Nephron progenitor cell (in vitro differentiated cells): ENCODE measurements around the gene ADAMTSL3.

Source experiments
- DNase-seq: peaks from one replicate; pipeline ENCODE4 v3.0.0; 2021
- H3K27ac Mint-ChIP-seq: 2 replicates; pipeline ENCODE4 v1.8.0; 2021; ENCODE audit warnings: mild to moderate bottlenecking, moderate library complexity, mixed read lengths
- H3K27me3 Mint-ChIP-seq: 2 replicates; pipeline ENCODE4 v1.8.0; 2021; ENCODE audit warnings: mild to moderate bottlenecking, low read depth, mixed read lengths; ENCODE audit not compliant: poor library complexity
- H3K36me3 Mint-ChIP-seq: 2 replicates; pipeline ENCODE4 v1.8.0; 2021; ENCODE audit warnings: low read depth, mixed read lengths
- H3K4me1 Mint-ChIP-seq: 2 replicates; pipeline ENCODE4 v1.8.0; 2021; ENCODE audit warnings: mixed read lengths
- H3K4me3 Mint-ChIP-seq: 2 replicates; pipeline ENCODE4 v1.8.0; 2021; ENCODE audit warnings: mild to moderate bottlenecking, moderate library complexity, mixed read lengths
- H3K9me3 Mint-ChIP-seq: 2 replicates; pipeline ENCODE4 v1.8.0; 2021; ENCODE audit warnings: mild to moderate bottlenecking, moderate library complexity, mixed read lengths
- TF ChIP-seq, protein P1 (sequence below): fragments of 200-600 bp; sonication (generic); IDR thresholded peaks from 2 replicates; pipeline ENCODE4 v1.5.0; 2021; ENCODE audit warnings: antibody characterized with exemption

ADAMTSL3 gene

DNA sequence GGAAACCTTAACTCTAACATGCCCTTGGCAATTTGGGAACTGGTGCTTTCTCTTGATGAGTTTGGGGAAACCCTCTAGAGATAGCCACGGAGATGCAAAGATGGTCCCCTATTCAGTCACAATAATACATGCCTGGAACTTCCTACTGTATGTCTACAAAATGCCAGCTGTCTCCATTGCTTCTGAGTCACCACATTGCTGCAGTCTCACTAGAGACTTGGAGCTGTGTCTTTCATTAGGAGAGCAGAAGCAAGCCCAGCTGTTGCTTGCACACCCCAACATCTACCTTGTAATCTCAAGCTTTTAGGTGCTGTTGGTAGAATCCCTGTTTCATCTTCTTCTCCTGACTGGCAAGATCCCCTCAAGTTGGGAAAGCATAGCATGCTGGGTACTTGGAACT, 261.0 kb downstream of the ADAMTSL3 start:
- peak overlapping the region; percentile 46 for H3K27ac Mint-ChIP-seq
- DNase-seq, result no peak
- TF ChIP-seq, protein P1, sequence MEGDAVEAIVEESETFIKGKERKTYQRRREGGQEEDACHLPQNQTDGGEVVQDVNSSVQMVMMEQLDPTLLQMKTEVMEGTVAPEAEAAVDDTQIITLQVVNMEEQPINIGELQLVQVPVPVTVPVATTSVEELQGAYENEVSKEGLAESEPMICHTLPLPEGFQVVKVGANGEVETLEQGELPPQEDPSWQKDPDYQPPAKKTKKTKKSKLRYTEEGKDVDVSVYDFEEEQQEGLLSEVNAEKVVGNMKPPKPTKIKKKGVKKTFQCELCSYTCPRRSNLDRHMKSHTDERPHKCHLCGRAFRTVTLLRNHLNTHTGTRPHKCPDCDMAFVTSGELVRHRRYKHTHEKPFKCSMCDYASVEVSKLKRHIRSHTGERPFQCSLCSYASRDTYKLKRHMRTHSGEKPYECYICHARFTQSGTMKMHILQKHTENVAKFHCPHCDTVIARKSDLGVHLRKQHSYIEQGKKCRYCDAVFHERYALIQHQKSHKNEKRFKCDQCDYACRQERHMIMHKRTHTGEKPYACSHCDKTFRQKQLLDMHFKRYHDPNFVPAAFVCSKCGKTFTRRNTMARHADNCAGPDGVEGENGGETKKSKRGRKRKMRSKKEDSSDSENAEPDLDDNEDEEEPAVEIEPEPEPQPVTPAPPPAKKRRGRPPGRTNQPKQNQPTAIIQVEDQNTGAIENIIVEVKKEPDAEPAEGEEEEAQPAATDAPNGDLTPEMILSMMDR, result no peak
- H3K4me1 Mint-ChIP-seq, result peaks cover 18% of the 10 kb centered on the region
- H3K4me3 Mint-ChIP-seq, result no peak overlapping the region
- H3K27me3 Mint-ChIP-seq, result peaks cover 3% of the 10 kb centered on the region
- peaks cover 2% of the 10 kb centered on the region for H3K9me3 Mint-ChIP-seq
- peaks cover 2% of the 10 kb centered on the region for H3K36me3 Mint-ChIP-seq

DNA sequence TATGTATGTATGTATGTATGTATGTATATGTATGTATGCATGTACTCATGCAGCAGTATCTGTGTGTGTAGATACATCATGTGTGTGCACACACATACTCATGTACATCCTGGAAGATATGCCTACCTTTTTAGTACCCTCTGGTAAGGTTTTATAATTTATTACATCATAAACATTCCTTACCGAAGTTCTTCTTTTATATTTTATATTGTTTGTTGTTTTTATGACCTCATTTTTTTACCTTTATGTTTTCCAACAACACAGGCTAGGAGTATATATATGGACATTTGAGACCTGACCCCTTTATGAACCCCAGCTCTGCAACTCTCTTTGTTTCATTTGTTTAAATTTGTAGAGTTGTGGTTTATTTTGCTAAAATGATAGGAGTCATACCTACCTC, 263.5 kb downstream of the ADAMTSL3 start:
- Mint-ChIP-seq H3K4me3 (no peak overlapping the region), H3K36me3 (no peaks in the 10 kb centered on the region), H3K9me3 (no peaks in the 10 kb centered on the region), H3K27ac (no peak overlapping the region), H3K27me3 (peaks cover 3% of the 10 kb centered on the region), H3K4me1 (peaks cover 24% of the 10 kb centered on the region)
- TF ChIP-seq, protein P1, result no peak
- no peak for DNase-seq

DNA sequence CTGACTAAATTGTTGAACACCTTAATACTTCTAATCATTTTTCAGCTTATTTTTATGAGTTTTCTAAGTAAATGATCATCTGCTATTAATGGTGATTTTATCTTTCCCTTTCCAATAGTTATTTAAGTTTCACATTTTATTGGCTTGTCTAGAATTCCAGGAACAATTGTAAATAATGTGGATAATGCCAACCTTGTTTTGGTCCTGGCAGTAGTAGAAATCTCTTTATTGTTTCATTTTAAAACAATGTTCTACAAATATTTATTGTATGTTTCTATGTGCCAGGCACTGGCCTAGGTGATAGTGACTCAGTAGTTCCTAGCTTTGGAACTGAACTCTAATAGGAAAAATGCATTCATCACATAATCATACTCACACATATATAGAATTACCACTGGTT, 264.1 kb downstream of the ADAMTSL3 start:
- Mint-ChIP-seq H3K27me3 (peaks cover under 1% of the 10 kb centered on the region), H3K36me3 (no peaks in the 10 kb centered on the region), H3K27ac (no peak overlapping the region), H3K9me3 (no peaks in the 10 kb centered on the region), H3K4me1 (peaks cover 24% of the 10 kb centered on the region), H3K4me3 (no peak overlapping the region)
- DNase-seq, result no peak
- TF ChIP-seq, protein P1, result no peak

DNA sequence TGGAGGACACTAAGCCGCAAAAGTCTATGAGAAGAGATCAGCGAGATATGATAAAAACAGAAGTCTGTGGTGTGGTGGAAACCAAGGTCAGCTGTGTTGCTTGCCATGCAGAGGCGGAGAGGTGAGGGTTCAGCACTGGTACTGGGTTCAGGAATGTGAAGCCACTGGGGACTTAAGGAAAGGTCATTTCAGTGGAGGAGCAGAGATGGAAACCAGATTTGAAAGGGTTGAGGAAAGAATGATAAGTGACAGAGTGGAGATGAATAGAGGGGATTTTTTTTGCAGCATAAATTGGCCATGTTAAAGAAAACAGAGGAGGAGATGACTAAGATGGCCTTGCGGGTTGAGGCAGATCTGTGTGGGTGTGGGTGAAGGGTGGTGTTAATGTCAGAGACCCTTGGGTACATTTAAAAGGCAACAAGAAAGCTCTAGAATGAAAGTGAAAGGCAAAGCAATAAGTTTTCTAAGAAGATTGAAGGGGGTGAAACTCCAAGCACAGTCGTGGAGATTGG, 265.5 kb downstream of the ADAMTSL3 start:
- TF ChIP-seq, protein P1, result no peak
- no peak overlapping the region for H3K4me3 Mint-ChIP-seq
- H3K36me3 Mint-ChIP-seq, result no peaks in the 10 kb centered on the region
- H3K27me3 Mint-ChIP-seq, result no peaks in the 10 kb centered on the region
- peak overlapping the region; percentile 77 for H3K27ac Mint-ChIP-seq
- no peaks in the 10 kb centered on the region for H3K9me3 Mint-ChIP-seq
- peaks cover 24% of the 10 kb centered on the region for H3K4me1 Mint-ChIP-seq
- DNase-seq, result no peak

DNA sequence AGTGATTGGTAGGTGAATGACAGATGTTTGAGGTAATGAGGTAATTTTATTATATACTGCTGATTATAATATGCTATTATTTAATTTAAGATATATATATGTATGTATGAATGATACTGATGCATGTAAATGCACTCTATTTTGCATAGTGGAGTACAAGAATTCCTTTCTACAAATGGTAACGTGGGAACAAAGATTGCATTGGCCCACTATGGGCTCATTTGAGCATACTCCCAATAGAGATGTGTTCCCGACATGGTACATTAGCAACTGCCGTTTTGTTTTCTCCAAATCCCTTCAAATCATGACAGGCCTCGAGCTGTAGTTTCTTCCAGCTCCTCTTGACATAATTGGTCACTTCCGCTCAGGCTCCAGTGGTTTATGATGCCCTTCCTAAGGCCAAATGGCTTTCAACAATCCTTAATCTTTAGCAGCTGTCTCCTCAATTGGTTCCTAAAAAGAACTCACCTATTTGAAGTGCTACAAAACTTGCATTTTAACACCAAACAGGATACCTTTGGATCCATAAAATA, 266.1 kb downstream of the ADAMTSL3 start:
- H3K4me3 Mint-ChIP-seq, result no peak overlapping the region
- H3K27ac Mint-ChIP-seq, result peak overlapping the region; percentile 32
- H3K27me3 Mint-ChIP-seq, result no peaks in the 10 kb centered on the region
- H3K4me1 Mint-ChIP-seq, result peaks cover 24% of the 10 kb centered on the region
- DNase-seq, result no peak
- H3K36me3 Mint-ChIP-seq, result no peaks in the 10 kb centered on the region
- TF ChIP-seq, protein P1, result no peak
- H3K9me3 Mint-ChIP-seq, result no peaks in the 10 kb centered on the region

DNA sequence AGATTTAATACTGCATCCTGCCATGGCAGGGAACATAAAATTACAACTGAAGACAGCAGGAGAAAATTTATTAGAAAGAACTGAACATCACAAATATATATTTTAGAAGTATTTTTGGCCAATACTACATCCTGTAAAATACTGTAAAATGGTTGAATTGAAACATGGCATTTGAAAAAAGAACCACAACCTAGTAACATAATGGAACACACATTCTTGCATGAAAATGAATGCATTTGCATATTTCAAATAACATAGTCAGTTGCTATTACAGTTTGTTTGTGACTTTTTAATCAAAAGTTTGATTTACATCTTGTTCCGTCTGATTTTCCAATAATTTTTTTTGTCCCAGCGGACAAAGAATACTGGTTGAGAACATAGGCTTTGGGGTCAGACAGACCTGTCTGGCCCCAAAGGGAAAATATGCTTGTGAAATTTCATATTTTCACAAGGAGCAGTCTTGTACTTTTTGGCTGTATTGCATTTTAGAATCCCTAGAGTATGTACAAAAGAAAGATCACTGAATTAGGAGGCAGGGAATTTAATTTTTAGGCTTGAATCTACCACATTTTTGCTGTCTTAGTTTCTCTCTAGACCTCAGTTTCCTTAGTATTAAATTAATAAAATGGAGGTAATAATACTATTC, 268.8 kb downstream of the ADAMTSL3 start:
- H3K27ac Mint-ChIP-seq, result no peak overlapping the region

More for the DNA sequence above, 268.8 kb downstream of the ADAMTSL3 start:
- H3K36me3 Mint-ChIP-seq, result no peaks in the 10 kb centered on the region
- no peaks in the 10 kb centered on the region for H3K27me3 Mint-ChIP-seq
- TF ChIP-seq, protein P1, result no peak
- no peaks in the 10 kb centered on the region for H3K9me3 Mint-ChIP-seq
- no peak overlapping the region for H3K4me3 Mint-ChIP-seq
- H3K4me1 Mint-ChIP-seq, result peaks cover 24% of the 10 kb centered on the region
- DNase-seq, result no peak
